HFFc6 (cell line): Measurements from ENCODE around the gene UNC5C. TPM values are rescaled to one million over a fixed set of nuclear protein-coding genes. Genes with fewer than 3 reads are reported as not detected.

Experiments
- DNase-seq: peaks from one replicate; pipeline ENCODE4 v3.0.0-alpha.2; 2018
- H3K27ac Mint-ChIP-seq: 2 replicates; pipeline ENCODE4 v1.8.0; 2020; ENCODE audit warnings: mild to moderate bottlenecking, mixed read lengths
- H3K27me3 Mint-ChIP-seq: 2 replicates; pipeline ENCODE4 v1.8.0; 2021; ENCODE audit warnings: mild to moderate bottlenecking, moderate library complexity, mixed read lengths; ENCODE audit not compliant: insufficient read depth
- H3K36me3 Mint-ChIP-seq: 2 replicates; pipeline ENCODE4 v1.8.0; 2021; ENCODE audit warnings: low read depth, mixed read lengths
- H3K4me1 Mint-ChIP-seq: 2 replicates; pipeline ENCODE4 v1.8.0; 2020; ENCODE audit warnings: low read depth, mixed read lengths
- H3K4me3 Mint-ChIP-seq: 2 replicates; pipeline ENCODE4 v1.8.0; 2020; ENCODE audit warnings: mild to moderate bottlenecking, moderate library complexity, mixed read lengths
- H3K9me3 Mint-ChIP-seq: 2 replicates; pipeline ENCODE4 v1.8.0; 2020; ENCODE audit warnings: mild to moderate bottlenecking, mixed read lengths
- CTCF ChIP-seq: fragments of 200-600 bp; sonication (generic); IDR thresholded peaks from 2 replicates; pipeline ENCODE4 v1.5.0; 2021; ENCODE audit warnings: antibody characterized with exemption, mild to moderate bottlenecking
- total RNA-seq, 6 experiments: library from RNA; stranded (reverse); fragmentation: NEBNext Ultra II Directional; extraction: Animal tissue kit (Norgen Biotek cat#: 25700); gene quantifications; 2 replicates in 1 of 6; 3 replicates in 5 of 6; pipeline ENCODE4 v1.2.3, GENCODE V29; 2021

The UNC5C gene
- total RNA-seq, 6 experiments from 2014 or later, result not detected

- Mint-ChIP-seq H3K4me3 (no peak overlapping the region), H3K36me3 (no peaks in the 10 kb centered on the region), H3K4me1 (no peaks in the 10 kb centered on the region), H3K9me3 (peaks cover 8% of the 10 kb centered on the region), H3K27me3 (no peaks in the 10 kb centered on the region), H3K27ac (no peak overlapping the region)
- no peak for TF ChIP-seq CTCF
- DNase-seq, result no peak
Measured at GRCh38 chr4:95533254-95533653, 15.5 kb downstream of the UNC5C start.

- Mint-ChIP-seq H3K9me3 (peaks cover 8% of the 10 kb centered on the region), H3K4me1 (no peaks in the 10 kb centered on the region), H3K36me3 (no peaks in the 10 kb centered on the region), H3K27ac (no peak overlapping the region), H3K27me3 (no peaks in the 10 kb centered on the region), H3K4me3 (no peak overlapping the region)
- no peak for TF ChIP-seq CTCF
- no peak for DNase-seq
Measured at GRCh38 chr4:95532305-95532704, 16.5 kb downstream of the UNC5C start.

GRCh38 chr4:95531141-95531540 lies 17.6 kb downstream of the UNC5C start:
- Mint-ChIP-seq H3K36me3 (no peaks in the 10 kb centered on the region), H3K9me3 (peaks cover 8% of the 10 kb centered on the region), H3K27me3 (no peaks in the 10 kb centered on the region), H3K27ac (no peak overlapping the region), H3K4me1 (no peaks in the 10 kb centered on the region), H3K4me3 (no peak overlapping the region)
- TF ChIP-seq CTCF, result no peak
- DNase-seq, result no peak

- H3K27me3 Mint-ChIP-seq, result no peaks in the 10 kb centered on the region
- H3K4me1 Mint-ChIP-seq, result no peaks in the 10 kb centered on the region
- no peak for DNase-seq
- no peak overlapping the region for H3K27ac Mint-ChIP-seq
- no peak overlapping the region for H3K4me3 Mint-ChIP-seq
- H3K36me3 Mint-ChIP-seq, result no peaks in the 10 kb centered on the region
- TF ChIP-seq CTCF, result no peak
- peaks cover 11% of the 10 kb centered on the region for H3K9me3 Mint-ChIP-seq
Measured at GRCh38 chr4:95529946-95530345, 18.8 kb downstream of the UNC5C start.

GRCh38 chr4:95528388-95528948 lies 20.3 kb downstream of the UNC5C start:
- no peak for TF ChIP-seq CTCF
- DNase-seq, result no peak
- no peaks in the 10 kb centered on the region for H3K36me3 Mint-ChIP-seq
- H3K9me3 Mint-ChIP-seq, result peaks cover 11% of the 10 kb centered on the region
- H3K4me3 Mint-ChIP-seq, result no peak overlapping the region
- no peaks in the 10 kb centered on the region for H3K27me3 Mint-ChIP-seq
- no peak overlapping the region for H3K27ac Mint-ChIP-seq
- H3K4me1 Mint-ChIP-seq, result no peaks in the 10 kb centered on the region

GRCh38 chr4:95526075-95526474 lies 22.7 kb downstream of the UNC5C start:
- no peak for DNase-seq

More at GRCh38 chr4:95526075-95526474, 22.7 kb downstream of the UNC5C start:
- H3K27me3 Mint-ChIP-seq, result no peaks in the 10 kb centered on the region
- peaks cover 12% of the 10 kb centered on the region for H3K9me3 Mint-ChIP-seq
- no peaks in the 10 kb centered on the region for H3K36me3 Mint-ChIP-seq
- no peaks in the 10 kb centered on the region for H3K4me1 Mint-ChIP-seq
- H3K4me3 Mint-ChIP-seq, result no peak overlapping the region
- TF ChIP-seq CTCF, result no peak
- H3K27ac Mint-ChIP-seq, result no peak overlapping the region
